HEK293T (cell line): ENCODE measurements around the gene DUSP9.

ENCODE experiments used
- CTCF ChIA-PET: fragments of 350-600 bp; formaldehyde crosslinking; extraction: SDS; loops from one replicate; lab custom pipeline; 2021; ENCODE audit warnings: antibody characterized with exemption, inconsistent platforms; lab: Yijun Ruan, JAX
- POLR2A ChIA-PET: fragments of 350-600 bp; formaldehyde crosslinking; extraction: SDS; loops from one replicate; lab custom pipeline; 2020; ENCODE audit warnings: antibody characterized with exemption, inconsistent platforms; lab: Yijun Ruan, JAX
- DNase-seq: peaks from one replicate; pipeline ENCODE4 v3.0.0; 2012; ENCODE audit warnings: mixed read lengths; ENCODE audit errors: extremely low spot score
- ARNT ChIP-seq: fragments of 450-650 bp; IDR thresholded peaks from 2 replicates; pipeline ENCODE4 v1.6.1; 2017; ENCODE audit warnings: mild to moderate bottlenecking
- BHLHE40 ChIP-seq: fragments of 450-650 bp; IDR thresholded peaks from 2 replicates; pipeline ENCODE4 v1.6.1; 2016; ENCODE audit warnings: mild to moderate bottlenecking, moderate library complexity, borderline replicate concordance
- CTBP1 ChIP-seq: fragments of 450-650 bp; IDR thresholded peaks from 2 replicates; pipeline ENCODE4 v1.6.1; 2016; ENCODE audit warnings: borderline replicate concordance
- ELF4 ChIP-seq: fragments of 450-650 bp; IDR thresholded peaks from 2 replicates; pipeline ENCODE4 v1.6.1; 2017; ENCODE audit warnings: antibody characterized with exemption
- FOXA1 ChIP-seq: fragments of 450-650 bp; IDR thresholded peaks from 2 replicates; pipeline ENCODE4 v1.6.1; 2016; ENCODE audit warnings: mild to moderate bottlenecking
- FOXK2 ChIP-seq: fragments of 450-650 bp; IDR thresholded peaks from 2 replicates; pipeline ENCODE4 v1.6.1; 2016; ENCODE audit warnings: mild to moderate bottlenecking
- FOXM1 ChIP-seq: fragments of 450-650 bp; IDR thresholded peaks from 2 replicates; pipeline ENCODE4 v1.6.1; 2017; ENCODE audit warnings: mild to moderate bottlenecking, borderline replicate concordance
- HDGF ChIP-seq: fragments of 450-650 bp; IDR thresholded peaks from 2 replicates; pipeline ENCODE4 v1.6.1; 2017; ENCODE audit warnings: antibody characterized with exemption, borderline replicate concordance
- L3MBTL2 ChIP-seq: fragments of 450-650 bp; conservative IDR thresholded peaks from 2 replicates; pipeline ENCODE4 v1.6.1; 2016; ENCODE audit warnings: mild to moderate bottlenecking
- LEF1 ChIP-seq: fragments of 450-650 bp; IDR thresholded peaks from 2 replicates; pipeline ENCODE4 v1.6.1; 2017; ENCODE audit warnings: mild to moderate bottlenecking, borderline replicate concordance
- NFRKB ChIP-seq: fragments of 450-650 bp; IDR thresholded peaks from 2 replicates; pipeline ENCODE4 v1.6.1; 2016; ENCODE audit warnings: mild to moderate bottlenecking, moderate library complexity
- SP1 ChIP-seq: fragments of 450-650 bp; IDR thresholded peaks from 2 replicates; pipeline ENCODE4 v1.6.1; 2017
- SUZ12 ChIP-seq: fragments of 450-650 bp; IDR thresholded peaks from 2 replicates; pipeline ENCODE4 v1.6.1; 2016; ENCODE audit warnings: mild to moderate bottlenecking
- TARDBP ChIP-seq: fragments of 450-650 bp; IDR thresholded peaks from 2 replicates; pipeline ENCODE4 v1.6.1; 2016
- ZNF384 ChIP-seq: fragments of 450-650 bp; IDR thresholded peaks from 2 replicates; pipeline ENCODE4 v1.6.1; 2016
- TF ChIP-seq, protein P1 (sequence below): fragments of 450-650 bp; IDR thresholded peaks from 2 replicates; pipeline ENCODE4 v1.6.1; 2016

DUSP9 gene

DNA sequence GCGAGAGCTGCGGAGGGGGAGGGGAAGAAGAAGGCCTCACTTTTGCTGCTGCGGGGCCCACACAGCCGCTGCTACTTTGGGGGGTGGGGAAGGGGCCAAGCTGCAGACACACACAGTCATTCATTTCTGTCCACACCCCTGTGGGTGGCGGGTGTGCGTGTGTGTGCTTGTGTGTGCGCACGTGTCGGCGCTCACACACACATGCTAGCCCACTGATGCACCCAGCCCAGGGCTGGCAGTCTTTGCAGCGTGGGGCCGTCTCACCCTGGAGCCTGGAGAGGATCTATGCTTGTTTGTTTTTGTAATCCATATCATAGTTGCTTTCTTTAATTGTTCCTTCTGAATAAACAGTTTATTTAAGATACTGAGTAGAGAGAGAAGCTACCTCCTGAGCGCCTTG is 4.0 kb downstream of the DUSP9 start:
- ChIA-PET CTCF (interaction anchor here (0.6 to 1.1 kb wide), 4 partner anchors 17 to 50 kb away, joined by 3 to 4 read pairs (median 3); no protein-coding TSS in a partner anchor), POLR2A (no interaction called here)
- no peak for TF ChIP-seq BHLHE40
- no peak for TF ChIP-seq SUZ12
- TF ChIP-seq ZNF384: no peak
- TF ChIP-seq FOXM1: no peak
- no peak for TF ChIP-seq TARDBP
- no peak for TF ChIP-seq FOXK2
- TF ChIP-seq FOXA1: no peak
- no peak for TF ChIP-seq ARNT
- no peak for TF ChIP-seq LEF1
- no peak for TF ChIP-seq HDGF
- no peak for TF ChIP-seq ELF4
- TF ChIP-seq NFRKB: no peak
- no peak for TF ChIP-seq SP1
- TF ChIP-seq, protein P1, sequence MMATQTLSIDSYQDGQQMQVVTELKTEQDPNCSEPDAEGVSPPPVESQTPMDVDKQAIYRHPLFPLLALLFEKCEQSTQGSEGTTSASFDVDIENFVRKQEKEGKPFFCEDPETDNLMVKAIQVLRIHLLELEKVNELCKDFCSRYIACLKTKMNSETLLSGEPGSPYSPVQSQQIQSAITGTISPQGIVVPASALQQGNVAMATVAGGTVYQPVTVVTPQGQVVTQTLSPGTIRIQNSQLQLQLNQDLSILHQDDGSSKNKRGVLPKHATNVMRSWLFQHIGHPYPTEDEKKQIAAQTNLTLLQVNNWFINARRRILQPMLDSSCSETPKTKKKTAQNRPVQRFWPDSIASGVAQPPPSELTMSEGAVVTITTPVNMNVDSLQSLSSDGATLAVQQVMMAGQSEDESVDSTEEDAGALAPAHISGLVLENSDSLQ: no peak
- DNase-seq: no peak

- ChIA-PET CTCF (interaction anchor here (0.6 to 2.2 kb wide), 5 partner anchors 12 to 51 kb away, joined by 3 to 5 read pairs (median 3); no protein-coding TSS in a partner anchor), POLR2A (no interaction called here)
- TF ChIP-seq ARNT: no peak
- 0 out of 2 replicates have a peak, but pooled peaks have one; percentile 80 for TF ChIP-seq HDGF
- no peak for TF ChIP-seq ELF4
- DNase-seq: peak; percentile 61
Measured at GRCh38 chrX:153651540-153652079, 4.6 kb downstream of the DUSP9 start.

- no peak for TF ChIP-seq SUZ12
- no peak for TF ChIP-seq NFRKB
- TF ChIP-seq TARDBP: no peak
- no peak for TF ChIP-seq CTBP1
- TF ChIP-seq FOXK2: no peak
- TF ChIP-seq, protein P1: no peak
- CTCF ChIA-PET: interaction anchor here (1.2 to 2.2 kb wide), 3 partner anchors 14 to 17 kb away, joined by 5 read pairs; no protein-coding TSS in a partner anchor
- POLR2A ChIA-PET: no interaction called here
- DNase-seq: no peak
Measured at GRCh38 chrX:153653556-153653955, 6.6 kb downstream of the DUSP9 start.

- CTCF ChIA-PET: interaction anchor here (1.1 to 2.8 kb wide), 4 partner anchors 10 to 21 kb away, joined by 3 to 10 read pairs (median 6); no protein-coding TSS in a partner anchor
- DNase-seq: no peak
- POLR2A ChIA-PET: no interaction called here
- no peak for TF ChIP-seq CTBP1
- TF ChIP-seq NFRKB: no peak
- TF ChIP-seq TARDBP: no peak
- TF ChIP-seq HDGF: no peak
- TF ChIP-seq FOXA1: no peak
- TF ChIP-seq BHLHE40: no peak
- TF ChIP-seq, protein P1: no peak
- no peak for TF ChIP-seq ELF4
- TF ChIP-seq ARNT: no peak
- TF ChIP-seq FOXM1: no peak
- no peak for TF ChIP-seq FOXK2
Measured at GRCh38 chrX:153657161-153657560, 10.2 kb downstream of the DUSP9 start.

- DNase-seq: no peak
- TF ChIP-seq NFRKB: no peak
- no peak for TF ChIP-seq FOXM1
- no peak for TF ChIP-seq FOXA1
- TF ChIP-seq SUZ12: no peak
- no peak for TF ChIP-seq TARDBP
- TF ChIP-seq FOXK2: no peak
- no peak for TF ChIP-seq ARNT
- TF ChIP-seq ELF4: no peak
- TF ChIP-seq SP1: no peak
- no peak for TF ChIP-seq BHLHE40
- no peak for TF ChIP-seq L3MBTL2
- no peak for TF ChIP-seq HDGF
- no peak for TF ChIP-seq CTBP1
- TF ChIP-seq LEF1: no peak
- TF ChIP-seq, protein P1: no peak
- no peak for TF ChIP-seq ZNF384
- ChIA-PET POLR2A (no interaction called here), CTCF (interaction anchor here (1.0 kb wide), 1 partner anchor 15 kb away, joined by 4 read pairs; no protein-coding TSS in a partner anchor)
Measured at GRCh38 chrX:153659268-153659667, 12.3 kb downstream of the DUSP9 start.

GRCh38 chrX:153662266-153662665 is 15.3 kb downstream of the DUSP9 start:
- CTCF ChIA-PET: no interaction called here
- TF ChIP-seq FOXA1 (no peak), FOXK2 (no peak), FOXM1 (no peak), SUZ12 (no peak), ELF4 (no peak), CTBP1 (no peak), SP1 (no peak), ZNF384 (no peak), BHLHE40 (no peak), LEF1 (no peak), NFRKB (no peak)
- TF ChIP-seq, protein P1: no peak
- DNase-seq: no peak
- POLR2A ChIA-PET: no interaction called here
